SK-N-MC (cell line): ENCODE results near the gene ANKRD10.

Experiments used
- EZH2 ChIP-seq: fragments of 200-600 bp; sonication (generic); IDR thresholded peaks from one replicate; pipeline ENCODE4 v1.6.1; 2017; ENCODE audit warnings: antibody characterized with exemption
- POLR2AphosphoS5 ChIP-seq: IDR thresholded peaks from 2 replicates; pipeline ENCODE4 v1.6.1; 2012; ENCODE audit warnings: mild to moderate bottlenecking, low read depth, low read length, borderline replicate concordance

GRCh38 chr13:110879482-110879881 lies 35.4 kb downstream of the ANKRD10 start:
- TF ChIP-seq POLR2AphosphoS5 (no peak), EZH2 (no peak)
